Stimulated activated naive CD4-positive, alpha-beta T cell treated with Interleukin-2 at 50 U/mL for 16 hours (primary cell): Measurements from ENCODE around the gene PPP1CB.

ENCODE experiments used
- DNase-seq: peaks from one replicate; lab custom pipeline; 2025; lab: John Stamatoyannopoulos, UW

The PPP1CB gene

DNA sequence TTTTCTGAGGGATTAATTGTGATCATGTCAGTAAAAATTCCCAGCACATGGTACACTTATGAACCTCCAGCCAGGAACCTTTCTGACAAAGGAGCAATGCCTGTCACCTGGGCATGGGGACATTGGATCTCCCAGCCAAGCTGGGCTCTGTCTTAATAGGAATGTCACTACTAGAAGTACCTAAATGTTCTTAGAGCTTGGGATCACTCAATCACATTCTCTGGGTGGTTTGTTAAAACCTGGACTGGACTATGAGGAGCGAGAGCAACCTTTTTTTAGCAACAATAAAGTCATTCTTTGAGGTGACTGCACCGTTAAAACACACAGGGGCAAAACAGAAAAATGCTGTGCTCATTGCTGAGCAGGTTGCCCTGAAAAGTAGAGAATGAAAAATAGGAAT, 6.4 kb upstream of the PPP1CB start:
- no peak for DNase-seq

DNA sequence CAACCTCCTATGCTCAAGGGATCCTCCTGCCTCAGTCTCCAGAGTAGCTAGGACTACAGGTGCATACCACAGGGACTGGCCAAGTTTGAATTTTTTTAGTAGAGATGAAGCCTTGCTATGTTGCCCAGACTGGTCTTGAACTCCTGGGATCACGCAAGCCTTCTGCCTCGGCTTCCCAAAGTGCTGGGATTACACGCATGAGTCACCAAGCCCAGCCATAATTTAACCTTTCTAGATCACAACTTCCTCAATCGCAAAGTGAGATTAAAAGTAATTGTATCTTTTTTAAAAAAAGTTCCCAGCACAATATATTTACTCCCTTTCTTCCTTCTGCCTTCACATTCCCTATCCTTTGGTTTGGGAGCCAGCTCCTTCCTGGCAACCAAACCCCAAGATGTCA, 5.8 kb upstream of the PPP1CB start:
- no peak for DNase-seq

DNA sequence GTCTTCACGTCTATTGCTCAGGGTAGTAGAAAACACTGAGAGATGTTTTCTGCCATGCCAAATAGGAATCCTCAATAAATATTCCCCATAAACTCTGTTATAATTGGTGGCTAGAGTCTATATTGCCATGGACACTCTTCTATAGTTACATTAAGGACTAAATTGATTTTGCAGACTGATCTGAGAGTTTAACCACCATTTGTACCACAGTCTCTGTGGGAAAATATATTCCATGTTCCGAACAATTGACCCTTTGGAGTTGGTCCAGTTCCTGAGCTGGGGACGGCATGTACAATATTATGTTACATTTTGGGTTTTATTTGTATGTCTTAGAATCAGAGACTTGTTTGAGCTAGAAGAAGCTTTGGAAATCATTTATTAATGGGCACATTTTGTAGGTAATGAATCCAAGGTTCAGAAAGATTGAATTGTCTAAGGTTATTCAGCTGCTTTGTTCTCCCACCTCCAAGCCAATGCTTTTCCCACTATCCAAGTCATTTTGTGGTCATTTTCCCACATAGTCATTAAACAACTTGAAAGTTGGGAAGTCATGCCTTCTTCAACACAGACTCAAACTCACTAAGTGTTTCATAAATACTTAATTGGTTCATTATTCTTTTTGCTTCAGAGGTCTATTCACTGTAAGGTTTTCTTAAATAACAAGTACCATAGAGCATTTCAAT, 5.1 kb upstream of the PPP1CB start:
- DNase-seq, result no peak

DNA sequence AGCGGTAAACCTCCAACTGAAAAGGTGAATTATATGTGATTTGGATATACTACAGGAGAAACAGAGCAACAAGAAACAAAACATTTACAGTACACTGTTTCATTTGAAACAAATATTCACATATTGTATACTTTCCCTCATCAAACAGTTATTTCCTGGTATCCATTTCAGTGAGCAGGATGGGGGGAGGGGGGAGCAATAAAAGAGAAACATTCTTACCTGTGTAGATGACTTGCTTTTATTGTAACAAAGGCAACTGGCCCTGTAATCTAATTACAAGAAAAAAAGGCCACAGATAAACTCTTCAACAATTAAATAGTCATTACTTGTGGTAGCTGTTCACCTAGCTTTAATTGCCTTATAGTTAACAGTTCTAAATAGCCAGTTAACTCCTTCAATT, 3.9 kb upstream of the PPP1CB start:
- DNase-seq, result no peak

DNA sequence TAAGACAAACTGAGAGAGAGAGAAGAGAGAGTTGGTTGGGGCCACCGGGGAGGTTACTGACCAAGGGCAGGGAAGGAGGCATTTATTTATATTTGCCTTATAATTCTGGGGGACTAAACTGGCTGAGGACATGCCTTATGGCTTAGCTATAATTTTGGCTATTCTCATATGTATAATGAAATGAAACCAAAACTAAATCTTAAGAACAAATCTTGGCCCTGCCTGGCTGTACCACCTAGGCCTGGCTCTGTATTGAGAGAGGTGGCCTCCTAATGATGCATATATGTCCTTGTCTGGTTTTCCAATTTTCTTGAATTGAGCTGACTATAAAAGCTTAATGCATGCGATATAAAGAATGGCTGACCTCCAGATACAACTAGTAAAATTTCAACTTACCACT, 3.5 kb upstream of the PPP1CB start:
- DNase-seq, result no peak

DNA sequence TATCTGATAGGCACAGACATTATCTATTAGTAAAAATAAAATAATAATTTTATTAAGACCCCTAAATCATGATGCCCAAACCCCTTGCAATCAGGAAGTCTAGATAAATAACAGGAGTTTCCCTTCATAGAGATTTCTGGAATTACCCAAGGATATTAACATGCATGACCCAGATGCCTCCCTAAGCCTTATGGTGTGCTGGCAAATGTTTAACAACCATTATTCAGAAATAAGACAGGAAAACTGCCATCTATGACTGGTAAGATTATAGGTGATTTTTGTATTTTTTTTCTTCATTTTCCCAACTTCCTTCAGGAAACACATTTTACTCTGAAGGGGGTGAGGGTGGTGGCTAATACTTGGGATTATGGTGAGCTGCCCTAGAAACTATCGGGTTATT, 2.7 kb upstream of the PPP1CB start:
- DNase-seq, result no peak

DNA sequence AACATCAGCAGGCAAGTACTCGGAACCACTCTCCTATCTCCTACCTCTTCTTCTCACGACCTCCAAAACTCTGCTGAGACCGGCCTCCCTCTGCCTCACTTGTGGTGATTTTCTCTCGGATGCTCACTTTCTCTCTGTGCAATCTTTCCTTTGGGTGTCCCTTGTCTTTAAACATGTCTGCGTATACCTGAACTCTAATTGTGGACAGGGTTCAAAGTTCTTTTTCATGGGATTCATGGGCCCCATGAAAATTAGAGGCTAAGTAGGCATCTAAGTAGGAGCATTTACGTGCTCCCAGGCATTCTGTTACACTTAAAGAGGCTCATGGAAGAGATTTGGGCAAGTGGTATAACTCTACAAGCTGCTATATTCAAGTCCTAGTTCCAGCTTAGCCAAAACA, 2.1 kb upstream of the PPP1CB start:
- DNase-seq, result no peak

DNA sequence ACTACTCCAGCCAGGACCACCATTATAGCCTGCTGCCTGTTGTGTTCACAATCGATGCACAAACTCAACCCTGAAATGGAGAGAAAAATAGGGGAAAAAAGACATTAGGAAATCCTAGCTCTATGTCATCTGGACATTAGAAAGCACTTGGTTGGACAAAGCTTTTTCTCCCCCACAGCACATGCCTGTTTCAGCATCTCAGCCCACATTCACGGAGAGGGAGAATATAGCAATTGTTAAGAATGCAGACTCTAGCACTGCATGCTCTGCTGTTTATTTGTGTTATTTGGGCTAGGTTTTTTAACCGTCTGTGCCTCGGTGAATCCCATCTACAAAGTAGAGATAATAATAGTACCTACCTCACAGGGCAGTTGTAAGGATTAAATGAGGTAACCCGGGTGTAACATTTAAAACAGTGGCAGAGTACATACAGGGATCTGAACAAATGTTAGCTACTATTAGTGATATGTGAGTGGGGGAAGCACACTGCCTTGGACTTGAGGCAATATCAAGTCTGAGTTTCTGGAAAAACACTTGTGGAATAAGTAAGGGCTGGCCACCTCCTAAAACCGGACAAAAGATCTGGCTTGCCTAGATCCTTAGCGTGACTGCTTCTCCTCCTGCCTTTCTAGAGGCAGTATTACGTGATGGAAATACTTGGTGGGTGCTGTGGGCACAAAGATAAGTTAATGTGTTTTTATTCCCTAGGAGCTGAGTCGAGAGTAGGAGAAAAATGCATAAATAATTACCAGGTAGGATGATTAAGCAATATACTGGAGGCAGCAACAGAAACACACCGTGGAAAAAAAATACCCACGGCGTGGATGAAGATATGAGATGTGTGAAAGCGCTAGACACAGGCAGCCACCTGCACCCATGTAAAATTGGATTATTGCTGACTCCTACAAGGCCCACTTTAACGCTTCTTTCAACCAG, 1.0 kb upstream of the PPP1CB start:
- DNase-seq, result peak; percentile 34

DNA sequence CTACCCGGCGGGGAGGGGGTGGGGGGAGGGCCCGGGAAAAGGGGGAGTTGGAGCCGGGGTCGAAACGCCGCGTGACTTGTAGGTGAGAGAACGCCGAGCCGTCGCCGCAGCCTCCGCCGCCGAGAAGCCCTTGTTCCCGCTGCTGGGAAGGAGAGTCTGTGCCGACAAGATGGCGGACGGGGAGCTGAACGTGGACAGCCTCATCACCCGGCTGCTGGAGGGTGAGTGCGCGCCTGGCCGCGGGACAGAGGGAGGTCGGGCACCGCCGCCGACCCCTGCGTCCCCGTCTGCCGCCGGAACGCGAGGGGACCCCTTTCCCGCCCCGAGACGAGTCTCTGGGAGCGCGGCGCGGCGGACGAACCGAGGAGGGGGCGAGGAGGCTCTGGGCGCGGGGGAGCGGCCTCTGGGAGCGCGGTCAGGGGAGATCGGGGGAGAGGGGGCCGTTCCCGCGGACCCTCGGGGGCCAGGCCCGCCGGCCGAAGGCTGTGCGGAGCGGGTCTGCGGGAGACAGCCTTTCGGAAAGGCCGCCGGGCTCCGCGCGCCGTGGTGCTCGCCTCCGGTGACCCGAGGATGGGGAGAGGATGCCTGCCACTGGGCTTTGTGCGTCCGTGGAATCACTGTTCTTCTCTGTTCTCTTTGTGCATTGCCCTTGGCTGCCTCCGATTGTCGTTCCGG, 463 bp downstream of the PPP1CB start:
- peak; percentile 22 for DNase-seq

DNA sequence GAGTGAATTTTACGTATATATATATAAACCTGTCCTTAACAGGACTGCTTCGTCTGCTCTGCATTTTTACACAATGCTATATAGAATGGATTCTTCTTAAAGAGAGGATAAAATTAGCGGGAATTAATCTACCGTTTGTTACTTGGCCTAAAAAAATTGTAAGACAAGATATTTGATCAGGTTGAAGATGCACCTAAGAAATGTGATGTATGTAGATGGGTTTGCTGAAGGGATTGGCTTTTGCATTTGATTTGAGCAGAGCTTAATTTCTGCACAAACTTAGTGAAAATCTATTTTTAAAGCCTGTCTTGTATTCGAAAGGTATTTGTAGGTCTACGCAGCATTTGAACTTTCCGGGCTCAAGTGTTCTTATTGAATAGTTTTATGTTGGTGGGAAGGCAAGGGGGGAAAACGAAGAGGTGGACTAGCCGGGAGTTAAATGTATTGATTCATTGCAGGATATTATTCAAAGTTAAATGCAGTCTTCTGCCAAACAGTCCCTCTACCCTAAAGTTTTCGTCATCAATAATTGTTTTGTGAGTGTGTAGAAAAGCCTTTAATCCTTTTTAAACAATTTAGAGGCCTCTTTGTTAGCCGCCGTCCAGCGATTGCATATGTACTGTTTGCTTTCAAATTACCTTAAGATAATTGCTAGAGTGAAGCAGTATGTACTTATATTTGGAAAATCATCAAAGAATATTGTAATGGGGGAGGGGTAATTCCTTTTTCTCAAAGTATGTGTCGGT, 1.2 kb downstream of the PPP1CB start:
- DNase-seq, result no peak

DNA sequence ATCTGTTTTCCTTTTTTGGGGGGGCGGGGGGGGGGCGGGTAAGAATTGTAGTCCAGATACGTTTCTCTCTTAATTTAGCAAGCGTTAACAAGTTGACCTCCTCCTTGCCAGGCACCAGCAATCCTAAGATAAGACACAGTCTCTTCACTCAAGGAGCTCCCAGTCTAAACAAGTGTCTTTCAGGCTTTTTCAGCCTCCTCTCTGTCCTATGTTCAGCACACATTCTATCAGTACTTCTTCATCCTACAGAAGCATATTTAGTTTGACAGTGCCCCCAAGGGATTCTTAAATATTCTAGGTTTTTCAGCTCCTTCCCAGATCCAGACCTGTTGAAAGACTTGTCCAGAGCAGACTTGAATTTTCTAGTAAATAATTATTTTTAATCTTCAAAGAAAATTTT, 2.7 kb downstream of the PPP1CB start:
- DNase-seq, result no peak

DNA sequence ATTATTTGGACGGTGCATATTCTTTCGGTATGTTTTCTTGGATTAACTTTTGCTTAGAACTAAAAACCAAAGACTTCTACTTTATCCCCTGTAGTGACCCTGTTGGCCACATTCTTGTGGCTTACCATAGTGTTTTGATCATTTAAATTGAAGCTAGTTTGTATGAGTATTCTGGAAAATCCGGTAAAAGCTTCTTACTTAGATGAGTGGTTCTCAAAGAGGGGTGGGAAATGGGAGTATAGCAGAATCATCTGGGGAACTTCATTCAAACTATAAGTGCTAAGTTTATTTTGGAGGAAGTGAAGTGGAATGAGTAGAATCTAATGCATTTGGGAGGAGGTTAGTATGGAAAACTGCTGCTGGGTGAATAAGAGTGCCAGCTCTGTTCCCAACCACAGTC, 3.8 kb downstream of the PPP1CB start:
- DNase-seq, result no peak

DNA sequence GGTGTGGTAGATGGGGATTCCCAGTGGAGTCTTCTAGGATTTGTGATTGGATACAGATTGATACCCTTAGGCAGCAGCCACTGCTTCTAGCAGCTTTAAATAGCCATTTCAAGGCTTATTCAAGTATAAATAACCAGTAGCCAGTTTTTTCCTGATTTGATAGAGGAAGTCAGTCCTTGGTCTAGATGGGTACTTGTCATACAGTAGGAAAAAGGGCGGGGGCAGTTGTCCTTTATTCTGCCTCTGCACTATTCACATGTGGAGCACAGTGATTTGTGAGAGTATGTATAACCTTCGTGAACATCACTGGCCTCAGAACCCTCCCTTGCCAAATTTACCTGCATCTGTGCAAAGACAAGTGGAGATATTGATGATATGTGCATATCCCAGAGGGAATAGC, 6.8 kb downstream of the PPP1CB start:
- no peak for DNase-seq

DNA sequence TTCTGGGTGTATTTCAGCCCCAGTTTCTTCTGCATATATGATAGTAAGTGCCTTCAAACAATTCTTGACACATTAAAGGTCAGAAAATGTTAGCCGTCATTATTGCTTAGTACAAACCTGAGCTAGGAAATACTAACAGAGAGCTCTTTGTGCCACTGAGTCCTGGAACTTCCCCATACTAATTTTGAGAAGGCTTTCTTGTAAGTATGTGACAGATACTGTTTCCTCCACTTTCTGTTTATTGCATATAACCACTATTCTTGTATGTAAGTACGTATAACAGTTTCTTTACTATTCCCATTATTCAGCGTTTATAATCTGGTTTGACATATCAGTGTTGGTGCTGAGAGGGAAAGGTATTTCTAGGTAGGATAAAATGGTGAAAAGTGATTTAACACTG, 9.8 kb downstream of the PPP1CB start:
- no peak for DNase-seq

DNA sequence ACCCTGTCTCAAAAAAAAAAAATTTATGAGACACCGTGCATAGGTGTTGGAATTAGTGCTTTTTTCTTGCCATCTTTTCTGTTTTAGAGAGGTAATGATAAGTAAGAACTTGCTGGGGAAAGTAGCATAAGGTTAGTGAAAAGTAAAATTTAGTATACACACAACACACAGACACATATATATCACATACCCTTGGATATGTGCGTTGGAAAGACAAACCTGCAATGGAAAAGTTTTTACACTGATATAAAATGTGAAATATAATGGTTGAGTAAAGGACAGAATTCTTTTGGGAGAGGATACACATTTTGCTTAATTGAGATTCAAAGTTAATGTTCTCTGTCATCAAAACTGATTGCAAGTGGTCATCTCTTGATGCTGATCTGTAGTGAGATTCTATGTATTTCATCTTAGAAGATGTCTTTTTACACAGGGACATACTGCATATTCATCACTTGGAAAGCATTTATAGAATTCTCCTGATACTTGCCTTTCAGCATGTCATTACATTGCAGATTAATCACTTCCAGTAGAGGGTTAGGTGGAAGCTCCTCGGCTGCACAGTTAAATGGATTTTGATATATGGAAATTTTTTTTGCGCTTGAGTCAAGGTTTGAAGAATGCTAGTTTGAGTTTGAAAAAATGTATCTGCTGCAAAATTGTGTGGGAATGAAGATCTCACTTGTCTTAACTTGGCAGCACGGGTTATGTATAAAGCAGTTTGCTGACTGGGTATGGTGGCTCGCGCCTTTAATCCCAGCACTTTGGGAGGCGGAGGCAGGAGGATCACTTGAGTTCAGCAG, 13.5 kb downstream of the PPP1CB start:
- DNase-seq, result no peak

DNA sequence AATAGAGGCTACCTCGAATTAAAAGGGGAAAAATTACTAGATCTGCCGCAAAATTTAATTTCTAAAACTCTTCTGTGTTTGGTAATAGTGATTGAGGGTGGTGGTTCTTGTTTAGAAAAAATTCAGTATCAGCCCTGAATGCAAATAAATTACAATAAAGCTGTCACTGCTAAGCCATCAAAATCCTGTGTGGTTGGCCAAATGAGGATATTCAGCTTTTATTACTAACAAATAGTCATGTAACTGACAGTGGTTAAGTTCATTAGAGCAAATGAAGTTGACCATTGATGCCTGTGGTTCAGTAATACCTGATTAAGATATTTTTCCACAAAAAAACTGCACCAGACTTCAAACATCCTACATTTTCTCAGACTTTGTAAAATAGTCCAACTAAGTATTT, 14.4 kb downstream of the PPP1CB start:
- no peak for DNase-seq

DNA sequence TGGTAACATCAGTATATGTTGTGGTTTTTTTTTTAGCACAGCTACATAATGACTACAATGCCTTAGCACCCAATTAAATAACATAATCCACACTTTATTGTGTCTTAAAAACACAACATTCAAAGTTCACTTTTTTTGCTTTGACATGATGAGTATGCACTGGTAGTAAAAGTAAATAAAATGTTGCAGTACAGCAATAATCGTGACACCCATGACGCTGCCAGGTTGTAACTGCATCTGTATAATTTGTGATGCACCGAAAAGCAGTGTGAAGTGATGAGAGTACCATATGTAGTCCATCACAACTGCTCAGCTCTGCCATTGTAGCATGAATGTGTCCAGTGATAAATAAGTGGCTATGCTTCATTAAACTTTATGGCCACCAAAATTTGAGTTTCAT, 15.7 kb downstream of the PPP1CB start:
- no peak for DNase-seq

DNA sequence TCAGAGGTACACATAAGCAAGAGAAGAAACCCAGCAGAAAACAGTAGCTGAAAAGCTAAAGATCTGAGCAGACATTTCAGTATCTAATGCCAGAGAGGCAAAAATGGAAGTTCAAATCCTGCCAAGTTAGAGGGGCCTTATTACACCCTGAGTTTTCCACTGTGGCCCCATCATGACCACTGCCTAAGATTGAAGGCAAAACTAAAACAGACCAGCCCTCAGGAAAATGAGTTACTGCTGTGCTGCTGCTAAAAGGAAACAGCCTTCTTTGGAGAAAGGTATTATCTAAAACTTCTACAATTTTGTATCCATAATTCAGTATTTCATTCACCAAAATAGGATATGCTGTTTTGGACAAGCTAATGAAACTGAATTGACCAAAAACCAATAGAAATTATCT, 16.8 kb downstream of the PPP1CB start:
- DNase-seq, result no peak

DNA sequence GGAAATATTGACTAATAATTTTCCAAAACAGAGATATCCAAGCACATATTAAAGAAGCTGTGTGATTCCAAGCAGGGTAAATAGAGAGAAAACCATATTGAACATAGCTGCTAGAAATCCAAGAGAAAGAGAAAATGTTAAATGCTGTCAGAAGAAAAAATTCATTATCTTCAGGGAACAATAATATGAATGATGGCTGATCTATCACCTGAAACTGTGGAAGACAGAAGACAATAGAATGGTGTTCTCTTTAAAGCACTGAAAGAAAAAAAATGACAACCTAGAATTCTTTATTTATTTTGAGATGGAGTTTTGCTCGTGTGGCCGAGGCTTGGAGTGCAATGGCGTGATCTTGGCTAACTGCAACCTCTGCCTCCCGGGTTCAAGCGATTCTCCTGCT, 17.3 kb downstream of the PPP1CB start:
- no peak for DNase-seq

DNA sequence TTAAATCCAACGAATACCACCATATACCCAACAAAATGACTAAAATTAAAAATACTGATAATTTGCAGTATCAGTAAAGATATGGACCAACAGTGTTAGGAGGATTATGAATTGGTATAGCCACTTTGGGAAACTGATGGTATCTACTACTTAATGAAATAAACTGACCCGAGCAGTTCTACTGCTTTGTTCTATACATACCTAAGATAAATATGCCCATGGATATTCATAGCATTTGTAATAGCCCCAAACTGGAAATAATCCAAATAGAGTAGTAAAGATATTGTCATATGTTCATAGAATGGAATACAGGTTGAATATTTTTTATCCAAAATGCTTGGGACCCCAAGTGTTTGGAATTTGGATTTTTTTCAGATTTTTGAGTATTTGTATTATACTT, 20.7 kb downstream of the PPP1CB start:
- no peak for DNase-seq

DNA sequence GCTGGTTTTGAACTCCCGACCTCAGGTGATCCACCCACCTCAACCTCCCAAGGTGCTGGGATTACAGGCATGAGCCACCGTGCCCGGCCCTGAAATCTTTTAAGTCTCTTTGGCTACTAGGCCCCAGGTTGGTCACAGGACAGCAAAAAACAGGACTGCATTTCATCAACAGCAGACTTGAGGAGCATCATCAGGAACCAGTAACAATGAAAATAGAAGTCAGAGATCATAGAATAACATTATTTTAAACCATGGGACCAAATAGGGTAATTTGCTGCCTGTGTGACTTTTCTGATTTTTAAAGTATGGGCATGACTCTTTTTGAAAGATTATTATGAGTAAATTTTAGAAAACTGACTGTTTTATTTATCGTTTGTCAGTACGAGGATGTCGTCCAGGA, 24.8 kb downstream of the PPP1CB start:
- no peak for DNase-seq

DNA sequence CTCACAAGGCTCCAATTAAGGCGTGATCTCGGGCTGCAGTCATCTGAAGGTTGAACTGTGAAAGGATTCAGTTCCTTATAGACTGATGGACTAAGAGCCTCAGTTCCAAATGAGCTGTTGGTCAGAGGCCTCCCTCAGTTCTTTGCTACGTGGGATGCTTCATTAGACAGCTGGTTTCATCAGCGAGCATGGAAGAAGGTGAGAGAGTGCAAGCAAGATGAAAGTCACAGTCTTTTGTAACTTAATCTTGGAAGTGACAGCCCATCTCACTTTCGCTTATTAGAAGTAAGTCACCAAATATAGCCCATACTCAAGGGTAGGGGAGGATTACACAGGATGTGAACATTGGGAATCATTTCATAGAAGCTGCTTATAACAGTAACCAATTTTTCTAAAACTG, 26.8 kb downstream of the PPP1CB start:
- DNase-seq, result no peak
